Uterus (tissue), 2 donors: ENCODE data around the gene GNG4.

Experiments
- CTCF ChIP-seq, 4 experiments: fragments of 200-600 bp in 2 of 4; fragments of 450-650 bp in 2 of 4; sonication (generic) in 2 of 4; IDR thresholded peaks; one replicate each; pipeline ENCODE4 v1.5.1; 2016 to 2019; ENCODE audit warnings: antibody characterized with exemption in 4 of 4, mild to moderate bottlenecking in 2 of 4, moderate library complexity in 1 of 4
- POLR2A ChIP-seq, 2 donors: fragments of 450-650 bp; IDR thresholded peaks; one replicate each; pipeline ENCODE4 v1.6.1; 2016; ENCODE audit warnings: antibody characterized with exemption in 2 of 2, mild to moderate bottlenecking in 1 of 2, moderate library complexity in 1 of 2

GRCh38 chr1:235661568-235661967, 12.0 kb upstream of the GNG4 start:
- no peak for TF ChIP-seq CTCF (IDR thresholded peaks at IDR 0.05)
- TF ChIP-seq POLR2A (IDR thresholded peaks at IDR 0.05) = no peak
